BJ (cell line): ENCODE results near the gene HOXA3. TPM values are rescaled to one million over a fixed set of nuclear protein-coding genes. Genes with fewer than 3 reads are reported as not detected.

Source experiments
- CTCF ChIA-PET: fragments of 350-600 bp; formaldehyde crosslinking; extraction: SDS; loops from one replicate; lab custom pipeline; 2021; ENCODE audit warnings: antibody characterized with exemption, inconsistent platforms; lab: Yijun Ruan, JAX
- POLR2A ChIA-PET: fragments of 300-600 bp; sonication (Branson Sonifier 250); formaldehyde crosslinking; extraction: SDS; loops from one replicate; lab custom pipeline; 2021; ENCODE audit warnings: antibody characterized with exemption; lab: Charles Lee
- DNase-seq: peaks from one replicate; pipeline ENCODE4 v3.0.0-alpha.2; 2011; ENCODE audit warnings: low read depth
- H3K27me3 ChIP-seq: 2 replicates; pipeline ENCODE4 v1.6.0; 2011; ENCODE audit warnings: low read length; ENCODE audit not compliant: control insufficient read depth, insufficient read depth
- H3K36me3 ChIP-seq: 2 replicates; pipeline ENCODE4 v1.5.1; 2011; ENCODE audit warnings: low read length; ENCODE audit not compliant: control insufficient read depth, insufficient read depth
- H3K4me3 ChIP-seq: 2 replicates; pipeline ENCODE4 v1.5.1; 2011; ENCODE audit warnings: low read depth, mild to moderate bottlenecking, control low read depth, low read length
- CTCF ChIP-seq: IDR thresholded peaks from 2 replicates; pipeline ENCODE4 v1.5.1; 2011; ENCODE audit warnings: low read depth, mild to moderate bottlenecking, control low read depth, inconsistent platforms, low read length, moderate library complexity; ENCODE audit not compliant: insufficient read depth
- polyA plus RNA-seq: library from polyadenylated mRNA; depleted of rRNA; stranded (reverse); fragments of >200 nt; gene quantifications from 2 replicates; pipeline ENCODE4 v1.2.3, GENCODE V29; 2011

The HOXA3 gene
- polyA plus RNA-seq, 1 experiment: 0.15 TPM

DNA sequence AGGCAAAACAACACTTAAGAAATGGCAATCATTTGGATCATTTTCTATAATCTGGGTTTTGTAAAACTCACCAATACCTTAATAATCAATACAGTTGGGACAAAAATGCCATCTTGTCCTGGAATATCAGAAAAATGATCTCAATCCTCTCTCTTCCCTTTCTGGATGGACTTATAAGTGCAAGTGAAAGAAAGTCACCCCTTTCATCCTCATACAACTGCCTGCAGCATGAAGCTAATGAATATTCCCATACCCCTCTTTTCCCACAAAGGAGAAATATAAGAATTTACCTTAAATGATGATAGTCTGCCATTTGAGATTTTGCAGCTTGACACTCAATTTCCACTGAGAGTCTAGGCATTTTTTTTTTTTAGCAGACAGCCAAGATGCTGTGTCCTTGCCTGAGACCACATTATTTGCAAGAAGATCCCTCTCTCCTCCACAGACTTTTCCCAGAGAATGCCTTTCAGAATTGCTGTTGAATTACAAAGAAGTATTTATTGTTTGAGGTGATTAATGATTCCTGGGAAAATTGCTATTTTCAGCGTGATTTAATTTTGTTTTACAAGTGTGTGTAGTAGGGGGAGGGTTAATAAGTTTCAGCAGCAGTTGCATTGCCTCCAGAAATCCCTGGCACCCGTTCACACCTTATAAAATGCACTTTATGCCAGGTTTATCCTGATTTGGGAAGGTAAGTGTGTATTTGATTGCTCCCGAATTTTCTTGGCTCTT is 25.6 kb downstream of the HOXA3 start:
- H3K4me3 ChIP-seq: no peak overlapping the region
- ChIA-PET CTCF (interaction anchor here (1.4 to 1.7 kb wide), 2 partner anchors 12 to 16 kb away, joined by 4 to 5 read pairs; no protein-coding TSS in a partner anchor), POLR2A (no interaction called here)
- TF ChIP-seq CTCF: no peak
- H3K27me3 ChIP-seq: no peaks in the 10 kb centered on the region
- no peak for DNase-seq
- no peaks in the 10 kb centered on the region for H3K36me3 ChIP-seq

- no peaks in the 10 kb centered on the region for H3K27me3 ChIP-seq
- DNase-seq: no peak
- no peaks in the 10 kb centered on the region for H3K36me3 ChIP-seq
- no peak overlapping the region for H3K4me3 ChIP-seq
- ChIA-PET POLR2A (no interaction called here), CTCF (interaction anchor here (1.4 kb wide), 1 partner anchor 11 kb away, joined by 5 read pairs; no protein-coding TSS in a partner anchor)
- TF ChIP-seq CTCF: no peak
Observed at GRCh38 chr7:27125986-27126394, 26.4 kb downstream of the HOXA3 start.

DNA sequence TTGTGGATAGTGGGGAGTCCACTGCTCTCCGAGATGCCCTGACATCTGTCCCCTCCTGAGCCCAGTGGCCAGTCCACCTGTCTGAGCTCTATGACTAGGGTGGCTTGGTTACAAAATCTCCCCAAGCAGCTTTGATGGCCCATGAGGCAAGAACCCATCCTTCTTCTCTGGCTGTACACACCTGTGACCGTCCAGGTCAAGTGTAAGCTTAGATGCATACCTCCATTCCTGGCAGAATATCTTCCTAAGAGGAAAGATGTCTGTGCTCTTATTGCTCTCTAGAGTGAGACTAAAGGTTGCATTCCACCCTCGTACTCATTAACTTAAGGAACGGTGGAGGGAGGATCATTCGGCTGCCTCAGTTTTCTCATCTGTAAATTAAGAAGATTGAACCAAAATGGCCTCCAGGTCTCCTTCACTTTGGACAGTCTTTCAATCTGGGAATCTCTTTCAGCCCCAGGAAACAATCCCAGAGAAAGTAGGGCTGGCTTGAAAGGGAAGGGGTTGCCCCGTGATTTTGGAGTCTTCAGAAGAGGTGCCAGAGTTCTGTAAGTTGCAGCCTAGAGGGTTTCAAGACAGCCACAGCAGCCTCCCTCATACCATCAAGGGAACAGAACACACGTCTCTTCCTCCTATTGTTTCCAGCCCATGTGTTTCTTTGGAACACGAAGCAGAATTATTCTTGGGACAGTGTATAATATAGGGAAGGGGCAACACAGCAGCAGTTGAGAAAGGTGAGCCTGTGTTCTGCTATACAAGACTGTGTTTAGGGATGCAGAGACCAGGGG is 27.3 kb downstream of the HOXA3 start:
- Histone ChIP-seq H3K36me3 (no peaks in the 10 kb centered on the region), H3K4me3 (no peak overlapping the region), H3K27me3 (no peaks in the 10 kb centered on the region)
- no peak for TF ChIP-seq CTCF
- CTCF ChIA-PET: no interaction called here
- POLR2A ChIA-PET: no interaction called here
- no peak for DNase-seq

- Histone ChIP-seq H3K4me3 (no peak overlapping the region), H3K36me3 (no peaks in the 10 kb centered on the region), H3K27me3 (no peaks in the 10 kb centered on the region)
- CTCF ChIA-PET: interaction anchor here (1.3 kb wide), 1 partner anchor 8 kb away, joined by 3 read pairs; no protein-coding TSS in a partner anchor
- no peak for DNase-seq
- no peak for TF ChIP-seq CTCF
- POLR2A ChIA-PET: no interaction called here
Observed at GRCh38 chr7:27124096-27124901, 28.1 kb downstream of the HOXA3 start.
